Activated naive CD4-positive, alpha-beta T cell treated with anti-CD3 and anti-CD28 coated beads for 36 hours (primary cell): ENCODE measurements around the gene SPATA2. TPM values are rescaled to one million over a fixed set of nuclear protein-coding genes. Genes with fewer than 3 reads are reported as not detected.
A peak's percentile ranks its signal among the peaks of the same experiment; 100 is the strongest.
"Not testable (repeated sequence)": the region's sequence is repeated elsewhere in the genome, so short reads cannot be mapped to it uniquely, and the experiment has no call there.

ENCODE experiments used
- CTCF ChIA-PET: fragments of 350-600 bp; sonication (Branson Sonifier 250); formaldehyde crosslinking; loops from one replicate; lab custom pipeline; 2021; ENCODE audit warnings: antibody characterized with exemption; lab: Charles Lee
- DNase-seq: peaks from one replicate; pipeline ENCODE4 v3.0.0-alpha.2; 2020
- H3K27ac Mint-ChIP-seq: one replicate; pipeline ENCODE4 v1.8.0; 2021; ENCODE audit warnings: mild to moderate bottlenecking, mixed read lengths
- H3K27me3 Mint-ChIP-seq: one replicate; pipeline ENCODE4 v1.8.0; 2021; ENCODE audit warnings: low read depth, mixed read lengths
- H3K36me3 Mint-ChIP-seq: one replicate; pipeline ENCODE4 v1.8.0; 2021; ENCODE audit warnings: low read depth, mixed read lengths
- H3K4me1 Mint-ChIP-seq: one replicate; pipeline ENCODE4 v1.8.0; 2021; ENCODE audit warnings: low read depth, mixed read lengths
- H3K4me3 Mint-ChIP-seq: one replicate; pipeline ENCODE4 v1.8.0; 2021; ENCODE audit warnings: mild to moderate bottlenecking, moderate library complexity, mixed read lengths
- H3K9me3 Mint-ChIP-seq: one replicate; pipeline ENCODE4 v1.8.0; 2021; ENCODE audit warnings: mixed read lengths
- intact Hi-C: fragments of 100-400 bp; cut with micrococcal nuclease; formaldehyde crosslinking; loops from one replicate; pipeline ENCODE4 v1.15.1; 2023
- total RNA-seq, 2 experiments: library from RNA; stranded (reverse); gene quantifications; one replicate each; pipeline ENCODE4 v1.2.3, GENCODE V29; 2021

The SPATA2 gene, protein sequence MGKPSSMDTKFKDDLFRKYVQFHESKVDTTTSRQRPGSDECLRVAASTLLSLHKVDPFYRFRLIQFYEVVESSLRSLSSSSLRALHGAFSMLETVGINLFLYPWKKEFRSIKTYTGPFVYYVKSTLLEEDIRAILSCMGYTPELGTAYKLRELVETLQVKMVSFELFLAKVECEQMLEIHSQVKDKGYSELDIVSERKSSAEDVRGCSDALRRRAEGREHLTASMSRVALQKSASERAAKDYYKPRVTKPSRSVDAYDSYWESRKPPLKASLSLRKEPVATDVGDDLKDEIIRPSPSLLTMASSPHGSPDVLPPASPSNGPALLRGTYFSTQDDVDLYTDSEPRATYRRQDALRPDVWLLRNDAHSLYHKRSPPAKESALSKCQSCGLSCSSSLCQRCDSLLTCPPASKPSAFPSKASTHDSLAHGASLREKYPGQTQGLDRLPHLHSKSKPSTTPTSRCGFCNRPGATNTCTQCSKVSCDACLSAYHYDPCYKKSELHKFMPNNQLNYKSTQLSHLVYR
- 1 to 10 TPM; 6.6 to 7.3 TPM for total RNA-seq

DNA sequence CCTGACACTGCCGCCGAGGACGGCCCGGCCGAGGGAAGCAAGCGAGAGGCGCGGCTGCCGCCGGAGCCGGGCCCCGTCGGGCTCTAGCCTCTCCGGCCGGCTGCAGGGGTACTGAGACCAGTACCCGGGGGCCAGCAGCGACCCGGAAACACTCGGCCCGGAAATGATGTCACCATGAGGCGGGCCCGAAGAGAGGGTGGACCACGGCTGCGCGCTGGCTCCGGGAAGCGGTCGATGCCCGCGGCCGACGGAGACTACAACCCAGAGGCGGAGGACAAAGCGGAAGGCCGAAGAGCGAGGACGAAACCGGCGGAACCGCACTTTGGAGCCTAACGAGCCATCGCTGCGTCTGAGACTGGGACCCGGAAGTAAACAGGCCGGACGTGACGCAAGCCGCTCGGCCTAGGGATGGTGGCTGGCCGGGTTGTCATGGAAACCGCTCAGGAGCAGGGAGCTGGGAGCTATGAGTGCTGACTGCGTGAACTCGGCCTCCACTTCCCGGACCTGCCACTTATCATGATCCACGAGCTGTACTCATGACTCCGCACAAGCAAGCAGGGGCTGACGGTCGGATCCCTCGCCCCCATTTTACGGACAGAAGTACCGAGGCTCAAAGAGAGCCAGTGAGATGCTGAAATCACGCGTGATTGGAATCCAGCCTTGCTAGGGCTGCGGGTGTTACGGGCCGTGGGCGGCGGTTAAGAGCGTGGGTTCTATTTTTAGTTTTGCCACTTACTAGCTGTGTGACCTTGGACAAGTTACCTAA, at the start of gene SPATA2:
TSS of gene SPATA2 (minus strand) at position 150 of the 766 bp plus-strand sequence. CDS start 7,039 bp downstream, outside the sequence.
- peak within 1 kb of the TSS; percentile 99 for H3K4me3 Mint-ChIP-seq
- H3K9me3 Mint-ChIP-seq, result no peaks in the 10 kb centered on the region
- peak; percentile 93 for DNase-seq
- H3K27ac Mint-ChIP-seq, result peak within 1 kb of the TSS; percentile 100
- peaks cover 34% of the 10 kb centered on the region for H3K4me1 Mint-ChIP-seq
- CTCF ChIA-PET, result interaction anchor here (0.8 to 1.2 kb wide), 2 partner anchors 14 to 156 kb away, joined by 3 to 4 read pairs; no protein-coding TSS in a partner anchor
- no peaks in the 10 kb centered on the region for H3K27me3 Mint-ChIP-seq
- no peaks in the 10 kb centered on the region for H3K36me3 Mint-ChIP-seq
- intact Hi-C loops, result loop anchor here (1.0 kb wide), 1 partner anchor 21 kb away; the partner anchor contains the start of gene RNF114

DNA sequence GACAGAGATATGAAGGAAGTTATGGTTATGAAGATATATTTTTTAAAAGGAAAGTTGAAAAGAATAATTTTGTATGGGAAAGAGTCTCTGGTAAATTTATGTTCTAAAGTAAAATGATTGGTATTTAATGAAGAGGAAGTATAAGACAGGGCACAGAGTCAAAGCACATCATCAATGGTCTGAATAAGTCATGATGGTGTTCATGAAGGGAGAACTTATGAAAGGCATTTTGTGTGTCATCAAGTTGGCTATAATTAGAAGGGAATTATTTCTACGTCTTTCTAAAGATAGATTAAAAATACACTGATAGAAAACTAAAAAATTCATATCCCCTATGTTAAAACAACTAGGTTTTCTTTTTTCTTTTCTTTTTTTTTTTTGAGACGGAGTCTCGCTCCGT, 46.1 kb upstream of the SPATA2 start:
- DNase-seq, result no peak
- Mint-ChIP-seq H3K9me3 (no peaks in the 10 kb centered on the region), H3K27ac (no peak overlapping the region), H3K36me3 (peaks cover 7% of the 10 kb centered on the region), H3K4me3 (no peak overlapping the region), H3K4me1 (no peaks in the 10 kb centered on the region), H3K27me3 (no peaks in the 10 kb centered on the region)
- intact Hi-C loops, result no loop called here
- CTCF ChIA-PET, result no interaction called here

DNA sequence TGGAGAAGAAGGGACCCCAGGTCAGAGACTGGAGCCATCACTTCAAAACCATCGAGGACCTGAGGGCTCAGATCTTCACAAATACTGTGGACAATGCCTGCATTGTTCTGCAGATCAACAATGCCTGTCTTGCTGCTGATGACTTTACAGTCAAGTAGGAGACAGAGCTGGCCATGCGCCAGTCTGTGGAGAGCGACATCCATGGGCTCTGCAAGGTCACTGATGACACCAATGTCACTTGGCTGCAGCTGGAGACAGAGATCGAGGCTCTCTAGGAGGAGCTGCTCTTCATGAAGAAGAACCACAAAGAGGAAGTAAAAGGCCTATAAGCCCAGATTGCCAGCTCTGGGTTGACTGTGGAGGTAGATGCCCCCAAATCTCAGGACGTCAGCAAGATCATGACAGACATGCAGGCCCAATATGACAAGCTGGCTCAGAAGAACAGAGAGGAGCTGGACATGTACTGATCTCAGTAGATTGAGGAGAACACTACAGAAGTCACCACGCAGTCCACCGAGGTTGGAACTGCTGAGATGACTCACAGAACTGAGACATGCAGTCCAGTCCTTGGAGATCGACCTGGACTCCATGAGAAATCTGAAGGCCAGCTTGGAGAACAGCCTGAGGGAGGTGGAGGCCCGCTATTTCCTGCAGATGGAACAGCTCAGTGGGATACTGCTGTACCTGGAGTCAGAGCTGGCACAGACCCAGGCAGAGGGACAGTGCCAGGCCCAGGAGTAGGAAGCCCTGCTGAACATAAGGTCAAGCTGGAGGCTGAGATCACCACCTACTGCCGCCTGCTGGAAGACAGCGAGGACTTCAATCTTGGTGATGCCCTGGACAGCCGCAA, 42.0 kb upstream of the SPATA2 start:
- H3K27me3 Mint-ChIP-seq, CTCF ChIA-PET: not testable (repeated sequence)

DNA sequence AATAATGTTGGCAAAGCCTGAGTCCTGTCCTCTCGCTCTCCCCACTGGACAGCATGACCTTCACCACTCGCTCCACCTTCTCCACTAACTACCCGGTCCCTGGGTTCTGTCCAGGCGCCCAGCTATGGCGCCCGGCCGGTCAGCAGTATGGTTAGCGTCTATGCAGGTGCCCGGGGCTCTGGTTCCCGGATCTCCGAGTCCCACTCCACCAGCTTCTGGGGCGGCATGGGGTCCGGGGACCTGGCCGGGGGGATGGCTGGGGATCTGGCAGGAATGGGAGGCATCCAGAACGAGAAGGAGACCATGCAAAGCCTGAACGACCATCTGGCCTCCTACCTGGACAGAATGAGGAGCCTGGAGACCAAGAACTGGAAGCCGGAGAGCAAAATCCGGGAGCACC, 41.4 kb upstream of the SPATA2 start:
- Mint-ChIP-seq H3K27me3 (no peaks in the 10 kb centered on the region), H3K4me1 (no peaks in the 10 kb centered on the region), H3K4me3 (no peak overlapping the region), H3K27ac (no peak overlapping the region), H3K9me3 (no peaks in the 10 kb centered on the region), H3K36me3 (peaks cover 28% of the 10 kb centered on the region)
- no peak for DNase-seq
- intact Hi-C loops, result no loop called here
- CTCF ChIA-PET, result interaction anchor here (0.6 kb wide), 1 partner anchor 416 kb away, joined by 6 read pairs; no protein-coding TSS in a partner anchor

More for the DNA sequence above, 42.0 kb upstream of the SPATA2 start:
- H3K9me3 Mint-ChIP-seq, H3K4me3 Mint-ChIP-seq, intact Hi-C loops, DNase-seq, H3K27ac Mint-ChIP-seq, H3K4me1 Mint-ChIP-seq: not testable (repeated sequence)
- H3K36me3 Mint-ChIP-seq, result peaks cover 24% of the 10 kb centered on the region

DNA sequence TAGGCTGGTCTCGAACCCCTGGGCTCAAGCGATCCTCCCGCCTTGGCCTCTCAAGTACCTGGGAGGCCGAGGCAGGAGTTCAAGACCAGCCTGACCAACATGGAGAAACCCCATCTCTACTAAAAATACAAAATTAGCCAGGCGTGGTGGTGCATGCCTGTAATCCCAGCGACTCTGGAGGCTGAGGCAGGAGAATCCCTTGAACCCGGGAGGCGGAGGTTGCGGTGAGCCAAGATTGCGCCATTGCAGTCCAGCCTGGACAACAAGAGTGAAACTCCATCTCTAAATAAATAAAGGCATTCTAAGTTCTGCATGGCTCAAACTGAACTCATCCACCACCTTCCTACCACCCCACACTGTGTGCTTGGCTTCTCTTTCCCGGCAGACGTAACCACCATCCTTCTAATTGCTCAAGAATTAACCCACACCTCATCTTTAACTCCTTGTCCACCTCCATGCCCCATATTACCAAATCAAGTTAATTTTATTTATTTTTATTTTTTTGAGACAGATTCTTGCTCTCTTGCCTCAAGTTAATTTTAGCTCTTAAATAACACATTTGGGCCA, 40.6 kb upstream of the SPATA2 start:
- CTCF ChIA-PET, result interaction anchor here (0.6 kb wide), 1 partner anchor 415 kb away, joined by 6 read pairs; no protein-coding TSS in a partner anchor
- H3K9me3 Mint-ChIP-seq, H3K4me3 Mint-ChIP-seq, intact Hi-C loops, H3K27me3 Mint-ChIP-seq, H3K4me1 Mint-ChIP-seq, H3K27ac Mint-ChIP-seq, DNase-seq: not testable (repeated sequence)
- peaks cover 29% of the 10 kb centered on the region for H3K36me3 Mint-ChIP-seq

DNA sequence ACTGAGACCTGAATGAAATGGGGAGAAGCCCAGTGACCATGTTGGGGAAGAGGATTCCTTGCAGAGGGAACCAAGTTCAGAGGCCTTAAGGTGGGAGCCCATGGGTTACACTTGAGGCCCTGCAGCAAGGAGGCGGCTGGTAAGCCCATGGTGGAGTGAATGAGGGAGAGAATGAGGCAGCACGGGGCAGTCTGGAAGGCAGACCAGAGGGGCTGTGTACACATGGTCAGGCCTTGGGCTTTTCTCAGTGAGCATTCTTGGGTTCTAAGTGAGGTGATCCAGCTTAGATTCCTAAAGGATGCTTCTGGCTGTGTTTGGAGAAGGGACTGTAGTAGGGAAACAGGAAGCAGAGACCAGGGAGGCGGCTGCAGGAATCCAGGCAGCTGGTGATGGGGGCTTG, 39.8 kb upstream of the SPATA2 start:
- intact Hi-C loops, result no loop called here
- no peaks in the 10 kb centered on the region for H3K27me3 Mint-ChIP-seq
- peaks cover 13% of the 10 kb centered on the region for H3K4me1 Mint-ChIP-seq
- H3K4me3 Mint-ChIP-seq, result no peak overlapping the region
- CTCF ChIA-PET, result no interaction called here
- no peak overlapping the region for H3K27ac Mint-ChIP-seq
- peaks cover 35% of the 10 kb centered on the region for H3K36me3 Mint-ChIP-seq
- H3K9me3 Mint-ChIP-seq, result no peaks in the 10 kb centered on the region
- DNase-seq, result no peak

DNA sequence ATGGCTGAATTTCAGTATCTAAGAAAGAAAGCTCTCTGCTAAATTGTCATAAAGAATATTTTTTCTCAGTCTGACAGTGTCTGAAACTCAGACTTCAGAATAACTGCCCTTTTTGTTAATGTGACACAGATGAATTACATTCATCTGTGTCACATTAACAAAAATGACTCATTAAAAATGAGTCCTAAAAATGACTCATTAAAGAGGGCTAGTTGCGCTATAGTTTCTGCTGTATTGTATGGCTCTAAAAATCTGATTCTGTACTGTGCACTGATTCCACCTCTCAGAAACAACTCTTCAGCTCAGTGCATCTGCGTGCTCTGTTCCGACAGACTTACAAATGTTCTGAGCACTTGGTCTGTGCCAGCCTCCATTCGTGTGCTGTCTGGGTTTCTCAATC, 35.8 kb upstream of the SPATA2 start:
- Mint-ChIP-seq H3K9me3 (no peaks in the 10 kb centered on the region), H3K27ac (no peak overlapping the region), H3K27me3 (no peaks in the 10 kb centered on the region), H3K36me3 (peaks cover 50% of the 10 kb centered on the region), H3K4me3 (no peak overlapping the region), H3K4me1 (peaks cover 22% of the 10 kb centered on the region)
- DNase-seq, result no peak
- intact Hi-C loops, result no loop called here
- CTCF ChIA-PET, result interaction anchor here (1.1 to 1.5 kb wide), 2 partner anchors 14 to 28 kb away, joined by 3 to 5 read pairs; no protein-coding TSS in a partner anchor

DNA sequence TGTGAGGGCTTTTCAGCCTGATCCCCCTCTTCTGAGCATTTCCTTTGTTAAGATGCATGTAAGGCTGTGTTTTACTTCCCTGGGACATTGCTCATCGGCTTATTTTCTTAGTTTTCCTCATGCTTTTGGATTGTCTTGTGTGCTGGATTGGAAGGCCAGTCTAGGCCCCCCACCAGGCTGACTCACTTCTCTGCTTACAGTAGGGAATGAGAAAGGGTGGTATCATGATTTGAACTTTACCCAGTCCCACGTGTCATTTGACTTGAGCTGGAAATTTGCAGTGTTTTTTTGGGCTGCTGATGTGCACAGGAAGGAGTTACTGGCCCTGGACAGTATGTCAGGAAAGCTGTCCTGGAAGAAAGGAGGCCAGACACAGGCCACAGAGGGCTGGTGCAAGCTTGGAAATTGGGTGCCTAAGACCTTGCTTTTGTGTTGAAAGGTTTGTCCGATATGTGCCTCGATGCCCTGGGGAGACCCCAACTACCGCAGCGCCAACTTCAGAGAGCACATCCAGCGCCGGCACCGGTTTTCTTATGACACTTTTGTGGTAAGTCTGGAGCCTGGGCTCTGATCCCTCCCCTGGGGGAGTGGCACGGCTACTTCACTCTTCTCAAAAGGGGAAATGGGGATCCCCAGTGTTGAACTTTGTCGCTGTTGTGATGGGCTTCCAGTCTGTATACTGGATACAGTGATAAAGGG, 33.6 kb upstream of the SPATA2 start:
- H3K4me3 Mint-ChIP-seq, result no peak overlapping the region
- no peak overlapping the region for H3K27ac Mint-ChIP-seq
- H3K27me3 Mint-ChIP-seq, result no peaks in the 10 kb centered on the region
- H3K36me3 Mint-ChIP-seq, result peaks cover 53% of the 10 kb centered on the region
- CTCF ChIA-PET, result interaction anchor here (0.7 kb wide), 1 partner anchor 123 kb away, joined by 3 read pairs; no protein-coding TSS in a partner anchor
- DNase-seq, result no peak
- peaks cover 22% of the 10 kb centered on the region for H3K4me1 Mint-ChIP-seq
- H3K9me3 Mint-ChIP-seq, result no peaks in the 10 kb centered on the region
- intact Hi-C loops, result no loop called here

DNA sequence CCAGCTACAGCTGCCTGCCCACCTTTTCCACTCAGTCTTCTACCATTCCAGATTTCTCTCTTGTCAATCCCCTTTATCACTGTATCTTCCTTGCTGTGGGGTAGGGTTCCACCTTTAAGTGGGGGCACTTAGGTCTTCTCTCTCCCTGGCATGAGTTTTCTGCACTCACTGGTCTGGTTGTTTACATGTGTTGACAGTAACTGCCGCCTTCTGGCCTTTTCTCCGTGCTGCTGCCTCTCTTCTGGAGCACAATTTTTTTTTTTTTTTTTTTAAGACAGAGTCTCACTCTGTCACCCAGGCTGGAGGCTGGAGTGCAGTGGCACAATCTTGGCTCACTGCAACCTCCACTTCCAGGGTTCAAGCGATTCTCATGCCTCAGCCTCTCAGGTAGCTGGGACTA, 32.8 kb upstream of the SPATA2 start:
- DNase-seq, result no peak

DNA sequence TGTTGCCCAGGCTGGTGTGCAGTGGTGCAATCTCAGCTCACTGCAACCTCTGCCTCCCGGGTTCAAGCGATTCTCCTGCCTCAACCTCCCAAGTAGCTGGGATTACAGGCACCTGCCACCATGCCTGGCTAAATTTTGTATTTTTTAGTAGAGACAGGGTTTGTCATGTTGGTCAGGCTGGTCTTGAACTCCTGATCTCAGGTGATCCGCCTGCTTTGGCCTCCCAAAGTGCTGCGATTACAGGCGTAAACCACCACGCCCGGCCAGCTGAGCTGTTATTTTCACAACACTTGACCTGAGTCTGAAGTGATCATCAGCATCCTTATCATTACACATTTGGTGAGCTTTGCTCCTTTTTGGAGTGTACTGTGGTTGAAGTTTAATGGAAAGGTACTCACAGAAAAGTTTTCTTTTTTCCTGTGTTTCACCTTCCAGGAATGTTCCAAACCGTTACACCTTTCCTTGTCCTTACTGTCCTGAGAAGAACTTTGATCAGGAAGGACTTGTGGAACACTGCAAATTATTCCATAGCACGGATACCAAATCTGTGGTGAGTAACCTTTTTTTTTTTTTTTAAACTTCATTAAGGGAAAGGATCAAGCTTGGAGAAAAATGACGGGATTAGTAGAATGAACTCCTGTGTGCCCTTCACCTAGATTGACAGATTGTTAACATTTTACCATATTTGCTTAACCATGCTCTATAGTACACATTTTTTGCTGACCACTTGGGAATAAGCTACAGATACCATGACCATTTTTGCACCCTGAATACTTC, 30.6 kb upstream of the SPATA2 start:
- intact Hi-C loops, result no loop called here
- CTCF ChIA-PET, result interaction anchor here (0.6 to 1.4 kb wide), 3 partner anchors 34 to 229 kb away, joined by 3 to 6 read pairs (median 3); no protein-coding TSS in a partner anchor
- H3K36me3 Mint-ChIP-seq, result peaks cover 50% of the 10 kb centered on the region

More for the DNA sequence above, 32.8 kb upstream of the SPATA2 start:
- CTCF ChIA-PET, result interaction anchor here (0.7 kb wide), 1 partner anchor 123 kb away, joined by 3 read pairs; no protein-coding TSS in a partner anchor
- H3K4me3 Mint-ChIP-seq, result no peak overlapping the region
- H3K27ac Mint-ChIP-seq, result no peak overlapping the region
- intact Hi-C loops, result no loop called here
- H3K4me1 Mint-ChIP-seq, result peaks cover 22% of the 10 kb centered on the region
- no peaks in the 10 kb centered on the region for H3K27me3 Mint-ChIP-seq
- H3K36me3 Mint-ChIP-seq, result peaks cover 53% of the 10 kb centered on the region
- H3K9me3 Mint-ChIP-seq, result no peaks in the 10 kb centered on the region

More for the DNA sequence above, 30.6 kb upstream of the SPATA2 start:
- no peak overlapping the region for H3K27ac Mint-ChIP-seq
- no peak for DNase-seq
- H3K4me1 Mint-ChIP-seq, result peaks cover 22% of the 10 kb centered on the region
- no peaks in the 10 kb centered on the region for H3K9me3 Mint-ChIP-seq
- H3K27me3 Mint-ChIP-seq, result no peaks in the 10 kb centered on the region
- H3K4me3 Mint-ChIP-seq, result no peak overlapping the region
